Type B pancreatic cell (in vitro differentiated cells): ENCODE measurements around the gene BORCS8. TPM values are rescaled to one million over a fixed set of nuclear protein-coding genes. Genes with fewer than 3 reads are reported as not detected.

Experiments
- DNase-seq: peaks from one replicate; pipeline ENCODE4 v3.0.0; 2021; ENCODE audit warnings: mixed read lengths; ENCODE audit not compliant: unreplicated experiment; ENCODE audit errors: extremely low spot score
- H3K27ac Mint-ChIP-seq: 2 replicates; pipeline ENCODE4 v1.8.0; 2021; ENCODE audit warnings: mild to moderate bottlenecking, mixed read lengths
- H3K27me3 Mint-ChIP-seq: 2 replicates; pipeline ENCODE4 v1.8.0; 2021; ENCODE audit warnings: mixed read lengths
- H3K36me3 Mint-ChIP-seq: 2 replicates; pipeline ENCODE4 v1.8.0; 2021; ENCODE audit warnings: mixed read lengths
- H3K4me1 Mint-ChIP-seq: one replicate; pipeline ENCODE4 v1.8.0; 2021; ENCODE audit warnings: mixed read lengths; ENCODE audit not compliant: unreplicated experiment
- H3K4me3 Mint-ChIP-seq: 2 replicates; pipeline ENCODE4 v1.8.0; 2021; ENCODE audit warnings: mild to moderate bottlenecking, mixed read lengths
- H3K9me3 Mint-ChIP-seq: 2 replicates; pipeline ENCODE4 v1.8.0; 2021; ENCODE audit warnings: mixed read lengths
- CTCF ChIP-seq: fragments of 200-600 bp; sonication (generic); conservative IDR thresholded peaks from 2 replicates; pipeline ENCODE4 v1.5.0; 2021; ENCODE audit warnings: antibody characterized with exemption, mild to moderate bottlenecking
- total RNA-seq: library from RNA; stranded (reverse); gene quantifications from 2 replicates; pipeline ENCODE4 v1.2.1, GENCODE V29; 2021; ENCODE audit warnings: low replicate concordance

BORCS8 gene
- total RNA-seq, 1 donor from 2014 or later = 28.8 TPM

DNA sequence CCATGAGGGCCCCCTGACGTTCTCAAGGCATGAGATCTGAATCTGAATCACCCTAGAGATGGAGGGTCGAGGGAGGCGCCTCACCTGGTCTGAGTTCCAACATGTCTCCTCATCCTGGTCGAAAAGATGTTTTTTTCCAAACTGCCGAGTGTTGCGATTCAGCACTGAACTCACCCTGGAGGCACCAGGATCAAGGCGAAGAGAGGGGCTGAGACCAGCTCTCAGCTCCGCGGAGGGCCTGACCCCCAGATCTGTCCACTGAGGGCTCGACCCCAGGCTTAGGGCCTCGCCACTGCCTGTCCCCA lies 10.7 kb upstream of the BORCS8 start:
- TF ChIP-seq CTCF = no peak
- peak overlapping the region; percentile 93 for H3K4me3 Mint-ChIP-seq
- H3K27me3 Mint-ChIP-seq = peaks cover 23% of the 10 kb centered on the region
- no peak for DNase-seq
- H3K36me3 Mint-ChIP-seq = peaks cover 8% of the 10 kb centered on the region
- H3K9me3 Mint-ChIP-seq = no peaks in the 10 kb centered on the region
- peaks cover 8% of the 10 kb centered on the region for H3K4me1 Mint-ChIP-seq
- H3K27ac Mint-ChIP-seq = peak overlapping the region; percentile 92

GRCh38 chr19:19201697-19202630 lies 10.0 kb upstream of the BORCS8 start:
- Mint-ChIP-seq H3K4me3 (peak overlapping the region; percentile 93), H3K4me1 (peaks cover 8% of the 10 kb centered on the region), H3K27me3 (peaks cover 16% of the 10 kb centered on the region), H3K9me3 (no peaks in the 10 kb centered on the region), H3K36me3 (peaks cover 8% of the 10 kb centered on the region), H3K27ac (peak overlapping the region; percentile 92)
- DNase-seq = no peak
- no peak for TF ChIP-seq CTCF

DNA sequence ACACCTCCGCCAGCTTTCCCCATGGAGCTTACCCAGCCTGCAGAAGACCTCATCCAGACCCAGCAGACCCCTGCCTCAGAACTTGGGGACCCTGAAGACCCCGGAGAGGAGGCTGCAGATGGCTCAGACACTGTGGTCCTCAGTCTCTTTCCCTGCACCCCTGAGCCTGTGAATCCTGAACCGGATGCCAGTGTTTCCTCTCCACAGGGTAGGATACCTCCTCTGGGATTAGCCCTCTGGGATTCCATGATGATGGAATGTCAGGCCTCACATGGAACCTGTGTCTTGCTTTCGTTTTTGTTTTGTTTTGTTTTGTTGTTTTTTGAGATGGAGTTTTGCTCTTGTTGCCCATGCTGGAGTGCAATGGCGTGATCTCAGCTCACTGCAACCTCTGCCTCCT lies 2.0 kb upstream of the BORCS8 start:
- H3K27me3 Mint-ChIP-seq = no peaks in the 10 kb centered on the region
- TF ChIP-seq CTCF = no peak
- peak overlapping the region; percentile 59 for H3K27ac Mint-ChIP-seq
- H3K4me1 Mint-ChIP-seq = peaks cover 10% of the 10 kb centered on the region
- H3K9me3 Mint-ChIP-seq = no peaks in the 10 kb centered on the region
- no peak for DNase-seq
- H3K4me3 Mint-ChIP-seq = peak overlapping the region; percentile 98
- peaks cover 7% of the 10 kb centered on the region for H3K36me3 Mint-ChIP-seq

DNA sequence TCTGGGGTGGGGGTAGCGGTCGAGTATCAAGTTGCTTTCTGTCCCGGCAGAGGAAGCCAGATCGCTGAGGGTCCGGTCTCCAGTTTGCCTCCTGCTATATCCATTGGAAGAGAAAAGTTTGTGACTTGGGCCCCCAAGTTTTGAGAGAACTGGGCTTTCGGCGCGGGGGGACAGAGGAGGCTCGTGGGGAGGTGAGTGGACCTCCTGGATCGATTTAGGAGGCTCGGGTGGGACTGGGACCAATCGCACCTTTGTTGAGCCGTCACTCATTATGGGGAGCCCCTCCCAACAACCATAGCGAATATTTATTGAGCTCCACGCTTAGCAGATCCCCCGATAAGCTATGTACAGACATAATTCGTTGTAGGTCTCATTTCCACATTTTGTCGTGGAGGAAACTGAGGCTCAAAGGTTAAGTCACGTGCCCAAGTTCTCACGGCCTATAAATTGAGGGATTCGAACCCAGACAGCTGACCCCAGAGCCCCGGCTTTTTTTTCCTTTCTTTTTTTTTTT lies 1.0 kb upstream of the BORCS8 start:
- no peak for DNase-seq
- peak overlapping the region; percentile 99 for H3K27ac Mint-ChIP-seq
- no peak for TF ChIP-seq CTCF
- peaks cover 4% of the 10 kb centered on the region for H3K36me3 Mint-ChIP-seq
- no peaks in the 10 kb centered on the region for H3K9me3 Mint-ChIP-seq
- peak overlapping the region; percentile 98 for H3K4me3 Mint-ChIP-seq
- H3K4me1 Mint-ChIP-seq = peaks cover 10% of the 10 kb centered on the region
- no peaks in the 10 kb centered on the region for H3K27me3 Mint-ChIP-seq

GRCh38 chr19:19191768-19192077 lies 229 bp downstream of the BORCS8 start:
- H3K27me3 Mint-ChIP-seq = no peaks in the 10 kb centered on the region
- DNase-seq = no peak
- H3K4me3 Mint-ChIP-seq = peak overlapping the region; percentile 98
- peak overlapping the region; percentile 99 for H3K27ac Mint-ChIP-seq
- TF ChIP-seq CTCF = no peak
- H3K36me3 Mint-ChIP-seq = peaks cover 5% of the 10 kb centered on the region
- H3K4me1 Mint-ChIP-seq = peaks cover 10% of the 10 kb centered on the region
- no peaks in the 10 kb centered on the region for H3K9me3 Mint-ChIP-seq
